K562 (cell line): ENCODE measurements around the gene DPH6. TPM values are rescaled to one million over a fixed set of nuclear protein-coding genes. Genes with fewer than 3 reads are reported as not detected.

Experiments
- ATAC-seq: fragments of 200-7000 bp; cut with Tn5 transposase; 3 replicates; pipeline ENCODE4 v1.9.1; 2020; ENCODE audit warnings: moderate library complexity
- BruUV-seq: library from RNA; stranded (reverse); fragments of 400-500 nt; replicated peaks from 2 replicates; lab custom pipeline; 2021; lab: Mats Ljungman, UMichigan
- CTCF ChIA-PET: fragments of 300-600 bp; formaldehyde crosslinking; extraction: SDS; loops from one replicate; lab custom pipeline; 2021; ENCODE audit warnings: low intra/inter-chr PET ratio; lab: Yijun Ruan, JAX
- POLR2A ChIA-PET: fragments of 300-600, 350-650 bp; sonication (Branson Sonifier 250); formaldehyde crosslinking; extraction: SDS; loops from one replicate; lab custom pipeline; 2021; ENCODE audit warnings: antibody characterized with exemption, inconsistent platforms; lab: Yijun Ruan, JAX
- DNase-seq, 4 experiments: peaks; one replicate each; pipeline versions ENCODE4 v3.0.0 to v3.0.0-alpha.2; 2011 to 2018; ENCODE audit warnings: low spot score in 3 of 4, mixed read lengths in 3 of 4; ENCODE audit errors: extremely low read depth in 1 of 4
- FAIRE-seq: peaks from 2 replicates; lab custom pipeline; 2011; peaks lifted over from hg19 to GRCh38; lab: Jason Lieb, UNC
- H2AFZ ChIP-seq: 2 replicates; pipeline ENCODE4 v1.6.0; 2011; ENCODE audit warnings: low read depth, low read length, control low read depth, inconsistent platforms
- H3K27ac ChIP-seq: fragments of 200-600 bp; 3 replicates; pipeline ENCODE4 v1.8.0; 2011; ENCODE audit warnings: low read depth, mild to moderate bottlenecking, control low read depth, inconsistent platforms, low read length, moderate library complexity, mixed read lengths; ENCODE audit errors: extremely low read depth
- H3K27me3 ChIP-seq, 2 experiments: fragments of 300-600 bp in 1 of 2; 2 replicates in 1 of 2; 3 replicates in 1 of 2; pipeline versions ENCODE4 v1.6.0 to v1.8.0; 2011; ENCODE audit warnings: inconsistent platforms in 2 of 2, low read length in 2 of 2, mild to moderate bottlenecking in 1 of 2, mixed read lengths in 1 of 2, moderate library complexity in 1 of 2; ENCODE audit not compliant: control insufficient read depth in 2 of 2, insufficient read depth in 2 of 2
- H3K36me3 ChIP-seq: fragments of 300-600 bp; 3 replicates; pipeline ENCODE4 v1.8.0; 2011; ENCODE audit warnings: mild to moderate bottlenecking, low read length, inconsistent platforms; ENCODE audit not compliant: control insufficient read depth, insufficient read depth
- H3K4me1 ChIP-seq, 2 experiments: fragments of 200-600 bp in 1 of 2; replicated peaks in 1 of 2; 2 replicates in 1 of 2; 3 replicates in 1 of 2; pipeline versions ENCODE4 v1.5.1 to v1.8.0; 2011; ENCODE audit warnings: inconsistent platforms in 2 of 2, low read length in 2 of 2, mild to moderate bottlenecking in 1 of 2, mixed read lengths in 1 of 2, moderate library complexity in 1 of 2; ENCODE audit not compliant: control insufficient read depth in 2 of 2, insufficient read depth in 2 of 2
- H3K4me2 ChIP-seq: 2 replicates; pipeline ENCODE4 v1.6.1; 2011; ENCODE audit warnings: low read length, control low read depth, inconsistent platforms, mixed read lengths; ENCODE audit not compliant: insufficient read depth
- H3K4me3 ChIP-seq: fragments of 200-600 bp; sonication (generic), shearing (Covaris generic); 2 replicates; pipeline ENCODE4 v1.5.1; 2016; ENCODE audit warnings: control low read depth, inconsistent platforms
- H3K79me2 ChIP-seq: fragments of 200-600 bp; 3 replicates; pipeline ENCODE4 v1.8.0; 2011; ENCODE audit warnings: low read length, inconsistent platforms; ENCODE audit not compliant: control insufficient read depth, insufficient read depth
- H3K9ac ChIP-seq, 2 experiments: 2 replicates each; pipeline versions ENCODE4 v1.6.0 to v1.6.1; 2011; ENCODE audit warnings: low read depth in 2 of 2, low read length in 2 of 2, control low read depth in 1 of 2, inconsistent platforms in 1 of 2, mild to moderate bottlenecking in 1 of 2, mixed read lengths in 1 of 2; ENCODE audit not compliant: insufficient read depth in 1 of 2
- H3K9me1 ChIP-seq: one replicate; pipeline ENCODE4 v1.6.0; 2011; ENCODE audit warnings: inconsistent platforms, mild to moderate bottlenecking, low read length, moderate library complexity; ENCODE audit not compliant: control insufficient read depth, insufficient read depth
- H3K9me3 ChIP-seq: replicated peaks from 2 replicates; pipeline ENCODE4 v1.5.1; 2011; ENCODE audit warnings: low read depth, low read length, inconsistent platforms; ENCODE audit not compliant: control insufficient read depth, insufficient read depth
- H4K20me1 ChIP-seq: replicated peaks from 2 replicates; pipeline ENCODE4 v1.6.1; 2011; ENCODE audit warnings: low read length, inconsistent platforms, mixed read lengths; ENCODE audit not compliant: control insufficient read depth, insufficient read depth
- HMBOX1 ChIP-seq: sonication (generic); IDR thresholded peaks from 2 replicates; pipeline ENCODE4 v1.6.1; 2016
- WGBS: fragments of 100-300 bp; shearing (Covaris generic); methylation state at CpG from one replicate; pipeline ENCODE4 v1.1.6; 2016; ENCODE audit warnings: low coverage, mixed read lengths; ENCODE audit not compliant: insufficient coverage; ENCODE audit errors: missing lambda C conversion rate; 5-methylcytosine and 5-hydroxymethylcytosine counted together
- in situ Hi-C: fragments of 300-500 bp; cut with MboI; formaldehyde crosslinking; loops from 4 replicates; pipeline ENCODE4 v1.15.0; 2018; ENCODE audit warnings: inconsistent platforms, mixed read lengths
- intact Hi-C: fragments of 100-400 bp; cut with micrococcal nuclease; formaldehyde crosslinking; loops from 2 replicates; pipeline ENCODE4 v1.14.2; 2022
- polyA plus RNA-seq, 8 experiments: library from polyadenylated mRNA; depleted of rRNA in 4 of 8; stranded (reverse) in 5 of 8; unstranded in 3 of 8; fragments of >200 nt; fragmentation: Nextera tagmentation in 2 of 8; fragmentation: Illumina TruSeq in 1 of 8; extraction: Ambion mirVana in 2 of 8; extraction: Trizol in 1 of 8; gene quantifications; 2 replicates each; pipeline versions ENCODE4 v1.2.1 to v1.2.3, GENCODE V29; 2011 to 2014; ENCODE audit warnings: inconsistent platforms in 1 of 8, missing spikeins in 1 of 8
- total RNA-seq, 7 experiments: library from RNA; depleted of rRNA in 6 of 7; stranded (reverse); fragments of >200 nt in 6 of 7; fragmentation: Illumina TruSeq in 2 of 7; extraction: Trizol in 2 of 7; gene quantifications; 2 replicates each; pipeline versions ENCODE4 v1.2.1 to v1.2.3, GENCODE V29; 2011 to 2021; ENCODE audit warnings: low replicate concordance in 1 of 7
- TF ChIP-seq, protein P1 (sequence below), 3 experiments: IDR thresholded peaks in 2 of 3; conservative IDR thresholded peaks in 1 of 3; 2 replicates each; pipeline ENCODE4 v1.5.1; 2011 to 2012; ENCODE audit warnings: low read length in 3 of 3, mild to moderate bottlenecking in 3 of 3, control low read depth in 2 of 3, improper control_type of control experiment in 1 of 3, inconsistent platforms in 1 of 3, low read depth in 1 of 3, mixed read lengths in 1 of 3, moderate library complexity in 1 of 3; ENCODE audit not compliant: insufficient read depth in 2 of 3

Gene DPH6
- total and polyA plus RNA-seq, 9 of the 15 experiments (the other 6 are each of a cell fraction or from before 2014, with no cell fraction given), result 10.1 to 69.1 (median 18.8) TPM

- Histone ChIP-seq H4K20me1 (no peaks in the 10 kb centered on the region), H3K4me3 (no peak overlapping the region), H3K36me3 (no peaks in the 10 kb centered on the region), H3K9ac (no peak overlapping the region), H3K79me2 (no peaks in the 10 kb centered on the region), H3K4me2 (no peak overlapping the region)
- ATAC-seq (no peak), DNase-seq (no peak)
- intact Hi-C loops, result no loop called here
- BruUV-seq, result no TSS peak
- CTCF ChIA-PET, result no interaction called here
- WGBS, result 64% methylated on average over 1 of the region's 1 CpG
- TF ChIP-seq HMBOX1, result peak; percentile 61; the same call in 1 of the 2 replicates
- TF ChIP-seq, protein P1, sequence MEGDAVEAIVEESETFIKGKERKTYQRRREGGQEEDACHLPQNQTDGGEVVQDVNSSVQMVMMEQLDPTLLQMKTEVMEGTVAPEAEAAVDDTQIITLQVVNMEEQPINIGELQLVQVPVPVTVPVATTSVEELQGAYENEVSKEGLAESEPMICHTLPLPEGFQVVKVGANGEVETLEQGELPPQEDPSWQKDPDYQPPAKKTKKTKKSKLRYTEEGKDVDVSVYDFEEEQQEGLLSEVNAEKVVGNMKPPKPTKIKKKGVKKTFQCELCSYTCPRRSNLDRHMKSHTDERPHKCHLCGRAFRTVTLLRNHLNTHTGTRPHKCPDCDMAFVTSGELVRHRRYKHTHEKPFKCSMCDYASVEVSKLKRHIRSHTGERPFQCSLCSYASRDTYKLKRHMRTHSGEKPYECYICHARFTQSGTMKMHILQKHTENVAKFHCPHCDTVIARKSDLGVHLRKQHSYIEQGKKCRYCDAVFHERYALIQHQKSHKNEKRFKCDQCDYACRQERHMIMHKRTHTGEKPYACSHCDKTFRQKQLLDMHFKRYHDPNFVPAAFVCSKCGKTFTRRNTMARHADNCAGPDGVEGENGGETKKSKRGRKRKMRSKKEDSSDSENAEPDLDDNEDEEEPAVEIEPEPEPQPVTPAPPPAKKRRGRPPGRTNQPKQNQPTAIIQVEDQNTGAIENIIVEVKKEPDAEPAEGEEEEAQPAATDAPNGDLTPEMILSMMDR (IDR thresholded peaks at IDR 0.05 in 2 of 3, conservative IDR thresholded peaks at IDR 0.05 in 1 of 3; ENCODE audit: insufficient read depth in 2 of 3, low read depth in 1 of 3, low read length in 3 of 3), result no peak
- TF ChIP-seq, all 486 proteins: peak for 1
- Histone ChIP-seq H3K4me1 (no peaks in the 10 kb centered on the region; a peak in 2 of 5 replicates), H3K9me3 (no peaks in the 10 kb centered on the region; the same call in 1 of the 2 replicates), H3K27me3 (no peaks in the 10 kb centered on the region), H3K9me1 (no peaks in the 10 kb centered on the region), H3K27ac (no peak overlapping the region), H2AFZ (no peak overlapping the region)
- POLR2A ChIA-PET, result interaction anchor here (1.2 kb wide), 1 partner anchor 18 kb away, joined by 3 read pairs; no protein-coding TSS in a partner anchor
- FAIRE-seq, result no peak
- in situ Hi-C loops, result no loop called here
Observed at GRCh38 chr15:35479423-35479822, 66.5 kb downstream of the DPH6 start.
